GM12891 (cell line): ENCODE results near the gene AHNAK2.
"Not testable (repeated sequence)": the region's sequence is repeated elsewhere in the genome, so short reads cannot be mapped to it uniquely, and the experiment has no call there.

Experiments
- DNase-seq: peaks from one replicate; pipeline ENCODE4 v3.0.0; 2011; ENCODE audit warnings: low spot score; ENCODE audit not compliant: insufficient read length
- FAIRE-seq: peaks from 2 replicates; lab custom pipeline; 2011; peaks lifted over from hg19 to GRCh38; lab: Jason Lieb, UNC
- PAX5 ChIP-seq: IDR thresholded peaks from 2 replicates; pipeline ENCODE4 v1.6.1; 2011; ENCODE audit warnings: low read length, moderate library complexity, mild to moderate bottlenecking; ENCODE audit not compliant: insufficient read depth, severe bottlenecking
- POLR2A ChIP-seq: IDR thresholded peaks from 2 replicates; pipeline ENCODE4 v1.6.1; 2011; ENCODE audit warnings: low read depth, low read length, control low read depth
- POLR2AphosphoS5 ChIP-seq: IDR thresholded peaks from 2 replicates; pipeline ENCODE4 v1.6.1; 2011; ENCODE audit warnings: low read depth, low read length, control low read depth
- POU2F2 ChIP-seq: IDR thresholded peaks from 2 replicates; pipeline ENCODE4 v1.6.1; 2011; ENCODE audit warnings: low read depth, mild to moderate bottlenecking, control low read depth, low read length, moderate library complexity
- SPI1 ChIP-seq: IDR thresholded peaks from 2 replicates; pipeline ENCODE4 v1.6.1; 2011; ENCODE audit warnings: low read depth, low read length, control low read depth
- TAF1 ChIP-seq: IDR thresholded peaks from 2 replicates; pipeline ENCODE4 v1.6.1; 2011; ENCODE audit warnings: low read depth, low read length, control low read depth

AHNAK2 gene

GRCh38 chr14:104892531-104893434 is 85.4 kb downstream of the AHNAK2 start:
- FAIRE-seq = no peak
- TF ChIP-seq PAX5 (no peak), TAF1 (no peak), POLR2AphosphoS5 (no peak), POLR2A (no peak), POU2F2 (no peak), SPI1 (no peak)
- DNase-seq = no peak

GRCh38 chr14:104891664-104892530 is 86.3 kb downstream of the AHNAK2 start:
- TF ChIP-seq POLR2A (no peak), SPI1 (no peak), POU2F2 (no peak), TAF1 (no peak), POLR2AphosphoS5 (no peak), PAX5 (no peak)
- no peak for FAIRE-seq
- no peak for DNase-seq

DNA sequence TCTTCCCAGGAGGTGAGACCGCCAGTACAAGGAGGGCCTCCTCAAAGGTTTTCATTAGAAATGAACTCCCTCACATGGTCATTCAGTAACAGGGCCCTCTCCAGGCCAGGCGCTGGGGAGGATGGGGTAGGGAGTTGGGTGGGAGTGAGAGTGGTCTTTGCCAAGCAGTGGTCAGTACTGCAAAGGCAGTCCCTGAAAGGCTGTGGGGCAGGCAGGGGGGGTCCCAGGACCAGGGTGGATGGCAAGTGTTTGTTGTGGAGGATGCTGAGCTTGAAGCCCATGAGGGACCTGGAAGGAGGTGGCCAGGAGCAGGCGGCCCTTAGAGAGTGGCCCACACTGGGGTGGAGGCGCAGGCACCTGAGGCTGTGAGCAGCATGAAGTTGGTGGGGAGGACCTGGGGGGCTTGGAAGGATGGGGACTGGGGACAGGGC is 87.0 kb downstream of the AHNAK2 start:
- DNase-seq (no peak), FAIRE-seq (no peak)
- TF ChIP-seq POU2F2 = no peak
- TF ChIP-seq TAF1 = no peak
- no peak for TF ChIP-seq SPI1
- TF ChIP-seq POLR2AphosphoS5 = no peak
- TF ChIP-seq PAX5 = no peak
- no peak for TF ChIP-seq POLR2A

DNA sequence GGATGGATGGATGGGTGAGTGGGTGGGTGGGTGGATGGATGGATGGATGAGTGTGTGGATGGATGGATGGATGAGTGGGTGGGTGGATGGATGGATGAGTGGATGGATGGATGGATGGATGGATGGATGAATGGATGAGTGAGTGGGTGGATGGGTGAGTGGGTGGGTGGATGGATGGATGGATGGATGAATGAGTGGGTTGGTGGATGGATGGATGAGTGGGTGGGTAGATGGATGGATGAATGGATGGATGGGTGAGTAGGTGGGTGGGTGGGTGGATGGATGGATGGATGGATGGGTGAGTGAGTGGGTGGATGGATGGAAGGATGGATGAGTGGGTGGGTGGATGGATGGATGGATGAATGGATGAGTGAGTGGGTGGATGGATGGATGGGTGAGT is 87.9 kb downstream of the AHNAK2 start:
- not testable (repeated sequence) for FAIRE-seq, DNase-seq

- TF ChIP-seq PAX5 (no peak), POU2F2 (no peak), TAF1 (no peak), POLR2AphosphoS5 (no peak), POLR2A (no peak), SPI1 (no peak)
- FAIRE-seq = no peak
- no peak for DNase-seq
Observed at GRCh38 chr14:104889375-104889757, 88.8 kb downstream of the AHNAK2 start.

DNA sequence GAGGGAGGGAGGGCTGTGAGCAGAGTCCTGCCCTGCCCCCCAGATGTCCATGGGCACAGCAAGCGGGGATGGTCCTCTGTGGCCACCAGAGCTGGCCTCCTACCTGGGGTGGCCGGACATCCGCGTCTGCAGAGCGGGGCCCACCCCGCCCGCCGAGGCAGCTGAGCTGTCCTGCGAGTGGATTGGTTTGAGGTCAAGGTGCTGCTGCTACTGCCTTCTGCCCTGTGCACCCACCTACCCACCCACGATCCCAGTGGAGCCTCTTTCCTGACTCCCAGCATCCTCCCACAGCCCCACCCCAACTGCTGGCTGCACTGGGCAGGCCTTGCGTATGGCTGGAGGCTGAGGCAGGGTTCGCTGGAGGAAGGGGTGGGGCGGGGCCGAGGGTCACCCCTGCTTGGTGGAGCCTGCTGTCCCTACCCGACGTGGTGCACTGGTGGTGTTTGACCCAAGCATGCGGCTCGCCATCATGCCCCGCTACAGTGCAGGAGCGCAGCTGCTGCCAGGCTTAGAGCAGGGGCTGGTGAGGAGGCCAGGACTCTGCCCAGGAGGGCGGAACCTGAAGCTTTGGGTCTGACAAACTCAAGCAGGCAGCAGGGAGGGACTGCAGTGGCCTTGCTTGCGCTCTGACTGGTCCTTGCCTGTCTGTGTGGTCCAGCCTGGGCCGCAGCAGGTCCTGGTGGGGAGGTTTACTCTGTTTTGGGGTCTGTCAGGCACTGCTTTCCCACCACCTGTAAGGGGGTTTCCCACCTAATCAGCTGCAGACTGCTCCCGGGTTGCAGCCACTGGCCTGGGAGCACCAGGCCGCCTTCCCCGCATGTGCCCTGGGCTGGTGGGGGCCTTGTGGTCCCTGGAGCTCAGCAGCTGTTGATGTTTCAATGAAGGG is 89.4 kb downstream of the AHNAK2 start:
- TF ChIP-seq POLR2A (no peak), POU2F2 (no peak), PAX5 (no peak), TAF1 (no peak), POLR2AphosphoS5 (no peak), SPI1 (no peak)
- DNase-seq (no peak), FAIRE-seq (no peak)

- FAIRE-seq = no peak
- no peak for DNase-seq
- TF ChIP-seq PAX5 = no peak
- TF ChIP-seq POLR2A = no peak
- TF ChIP-seq SPI1 = no peak
- no peak for TF ChIP-seq POLR2AphosphoS5
Observed at GRCh38 chr14:104887623-104888488, 90.3 kb downstream of the AHNAK2 start.
